GM23338 (cell line): ENCODE measurements around the gene KDM6B. TPM values are rescaled to one million over a fixed set of nuclear protein-coding genes. Genes with fewer than 3 reads are reported as not detected.

Experiments
- ATAC-seq: fragments of 200-7000 bp; cut with Tn5 transposase; 3 replicates; pipeline ENCODE4 v1.9.1; 2020
- DNase-seq: peaks from one replicate; pipeline ENCODE4 v3.0.0-alpha.2; 2015; ENCODE audit warnings: low spot score
- H2AFZ ChIP-seq: fragments of 200-600 bp; sonication (generic); 2 replicates; pipeline ENCODE4 v1.8.0; 2016; ENCODE audit warnings: antibody characterized with exemption, mild to moderate bottlenecking, moderate library complexity
- H3F3A ChIP-seq: fragments of 200-600 bp; sonication (generic); replicated peaks from 2 replicates; pipeline ENCODE4 v1.8.0; 2017; ENCODE audit warnings: antibody characterized with exemption, mixed run types, low read depth
- H3K27ac ChIP-seq: fragments of 200-600 bp; sonication (generic); 2 replicates; pipeline ENCODE4 v1.6.1; 2016; ENCODE audit warnings: low read depth
- H3K27me3 ChIP-seq: fragments of 200-600 bp; sonication (generic); 2 replicates; pipeline ENCODE4 v1.8.0; 2016; ENCODE audit warnings: mild to moderate bottlenecking, mixed run types, moderate library complexity; ENCODE audit not compliant: insufficient read depth
- H3K36me3 ChIP-seq: fragments of 200-600 bp; sonication (generic); 2 replicates; pipeline ENCODE4 v1.8.0; 2016; ENCODE audit warnings: mild to moderate bottlenecking; ENCODE audit not compliant: insufficient read depth
- H3K4me1 ChIP-seq: fragments of 200-600 bp; sonication (generic); 2 replicates; pipeline ENCODE4 v1.8.0; 2016; ENCODE audit warnings: mild to moderate bottlenecking, moderate library complexity; ENCODE audit not compliant: insufficient read depth
- H3K4me2 ChIP-seq: fragments of 200-600 bp; sonication (generic); 2 replicates; pipeline ENCODE4 v1.7.1; 2017; ENCODE audit warnings: mixed run types
- H3K4me3 ChIP-seq: fragments of 200-600 bp; sonication (generic); 2 replicates; pipeline ENCODE4 v1.6.1; 2016; ENCODE audit warnings: mixed run types
- H3K79me2 ChIP-seq: fragments of 200-600 bp; sonication (generic); replicated peaks from 2 replicates; pipeline ENCODE4 v1.8.0; 2017; ENCODE audit warnings: mild to moderate bottlenecking; ENCODE audit not compliant: insufficient read depth
- H3K9me2 ChIP-seq: fragments of 200-600 bp; sonication (generic); 2 replicates; pipeline ENCODE4 v1.8.0; 2017; ENCODE audit not compliant: insufficient read depth
- H4K20me1 ChIP-seq: fragments of 200-600 bp; sonication (generic); replicated peaks from 2 replicates; pipeline ENCODE4 v1.8.0; 2017; ENCODE audit warnings: mild to moderate bottlenecking; ENCODE audit not compliant: insufficient read depth
- H3K27ac Mint-ChIP-seq: 2 replicates; pipeline ENCODE4 v1.8.0; 2020; ENCODE audit warnings: inconsistent platforms, mild to moderate bottlenecking, moderate library complexity, mixed read lengths
- H3K27me3 Mint-ChIP-seq: 3 replicates; pipeline ENCODE4 v1.8.0; 2022; ENCODE audit warnings: low read depth, mild to moderate bottlenecking, moderate library complexity, mixed read lengths, inconsistent platforms; ENCODE audit not compliant: insufficient read depth, poor library complexity
- H3K36me3 Mint-ChIP-seq: 3 replicates; pipeline ENCODE4 v1.8.0; 2021; ENCODE audit warnings: low read depth, mild to moderate bottlenecking, inconsistent platforms, moderate library complexity, mixed read lengths
- H3K4me1 Mint-ChIP-seq: 3 replicates; pipeline ENCODE4 v1.8.0; 2020; ENCODE audit warnings: mild to moderate bottlenecking, inconsistent platforms, mixed read lengths
- H3K4me3 Mint-ChIP-seq: 3 replicates; pipeline ENCODE4 v1.8.0; 2021; ENCODE audit warnings: moderate library complexity, mild to moderate bottlenecking, inconsistent platforms, mixed read lengths
- H3K9me3 Mint-ChIP-seq: 3 replicates; pipeline ENCODE4 v1.8.0; 2020; ENCODE audit warnings: moderate library complexity, mild to moderate bottlenecking, inconsistent platforms, mixed read lengths
- CREB1 ChIP-seq: fragments of 250-450 bp; sonication (Bioruptor Pico); IDR thresholded peaks from 2 replicates; pipeline ENCODE4 v1.5.0; 2020; ENCODE audit warnings: low read depth, mild to moderate bottlenecking, moderate library complexity
- EZH2 ChIP-seq: fragments of 200-600 bp; sonication (generic); IDR thresholded peaks from one replicate; pipeline ENCODE4 v1.8.0; 2017; ENCODE audit warnings: antibody characterized with exemption, mild to moderate bottlenecking, low read depth; ENCODE audit not compliant: unreplicated experiment
- EZH2phosphoT487 ChIP-seq: fragments of 200-600 bp; sonication (generic); IDR thresholded peaks from one replicate; pipeline ENCODE4 v1.8.1; 2018; ENCODE audit warnings: antibody characterized with exemption; ENCODE audit not compliant: unreplicated experiment
- JUNB ChIP-seq: IDR thresholded peaks from one replicate; pipeline ENCODE4 v1.6.1; 2016; ENCODE audit warnings: antibody characterized with exemption; ENCODE audit not compliant: unreplicated experiment
- NANOG ChIP-seq: IDR thresholded peaks from 2 replicates; pipeline ENCODE4 v1.6.1; 2016; ENCODE audit warnings: antibody characterized with exemption, borderline replicate concordance
- POLR2AphosphoS5 ChIP-seq: IDR thresholded peaks from 2 replicates; pipeline ENCODE4 v1.6.1; 2016; ENCODE audit warnings: antibody characterized with exemption, low read depth
- STAT1 ChIP-seq: IDR thresholded peaks from one replicate; pipeline ENCODE4 v1.6.1; 2016; ENCODE audit warnings: antibody characterized with exemption; ENCODE audit not compliant: unreplicated experiment
- ZNF114 ChIP-seq: fragments of 250-450 bp; sonication (Bioruptor Pico); IDR thresholded peaks from 2 replicates; pipeline ENCODE4 v1.5.0; 2020; ENCODE audit warnings: mild to moderate bottlenecking, moderate library complexity
- ZNF331 ChIP-seq: fragments of 250-450 bp; sonication (Bioruptor Pico); IDR thresholded peaks from 2 replicates; pipeline ENCODE4 v1.5.0; 2020; ENCODE audit warnings: low read depth, mild to moderate bottlenecking, moderate library complexity
- polyA plus RNA-seq: library from polyadenylated mRNA; unstranded; fragments of >200 nt; fragmentation: Nextera tagmentation; extraction: Ambion mirVana; gene quantifications from 2 replicates; pipeline ENCODE4 v1.2.1, GENCODE V29; 2016
- total RNA-seq: library from RNA; depleted of rRNA; stranded (reverse); fragments of >200 nt; shearing (Covaris generic); gene quantifications from 2 replicates; pipeline ENCODE4 v1.2.3, GENCODE V29; 2014
- TF ChIP-seq, protein P1 (sequence below): IDR thresholded peaks from 2 replicates; pipeline ENCODE4 v1.6.1; 2016; ENCODE audit warnings: antibody characterized with exemption
- TF ChIP-seq, protein P2 (sequence below), 2 experiments: fragments of 200-600 bp in 1 of 2; sonication (generic) in 1 of 2; conservative IDR thresholded peaks; 2 replicates each; pipeline versions ENCODE4 v1.5.1 to v1.6.1; 2016 to 2017; ENCODE audit warnings: antibody characterized with exemption in 2 of 2, low read depth in 2 of 2, mild to moderate bottlenecking in 2 of 2, moderate library complexity in 1 of 2
- TF ChIP-seq, protein P3 (sequence below): IDR thresholded peaks from one replicate; pipeline ENCODE4 v1.6.1; 2018; ENCODE audit warnings: antibody characterized with exemption; ENCODE audit not compliant: unreplicated experiment
- TF ChIP-seq, protein P4 (sequence below): fragments of 250-450 bp; sonication (Bioruptor Pico); IDR thresholded peaks from 2 replicates; pipeline ENCODE4 v1.5.0; 2020; ENCODE audit warnings: mild to moderate bottlenecking, moderate library complexity

The KDM6B gene
- total and polyA plus RNA-seq, 2 experiments from 2014 or later: 1.1 to 1.4 TPM

DNA sequence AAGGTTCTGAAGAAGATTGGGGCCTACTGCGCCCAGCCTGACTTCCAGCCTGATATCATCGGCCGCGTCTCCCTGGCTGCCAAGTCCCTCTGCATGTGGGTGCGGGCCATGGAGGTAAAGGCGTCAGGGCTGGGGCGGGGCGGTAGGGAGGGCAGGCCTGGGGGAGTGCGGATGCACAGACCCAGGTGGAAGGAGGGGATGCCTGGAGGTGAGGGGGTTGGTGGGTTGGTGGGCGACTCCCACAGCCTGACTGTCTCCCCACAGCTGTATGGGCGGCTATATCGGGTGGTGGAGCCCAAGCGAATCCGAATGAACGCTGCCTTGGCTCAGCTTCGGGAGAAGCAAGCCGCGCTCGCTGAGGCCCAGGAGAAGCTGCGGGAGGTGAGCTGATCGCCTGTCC, 26.8 kb upstream of the KDM6B start:
- no peaks in the 10 kb centered on the region; the same call in 2 of the 3 replicates for H3K4me1 Mint-ChIP-seq
- no peak for DNase-seq
- TF ChIP-seq CREB1 (CRISPR knock-in tag) (no peak), ZNF114 (no peak), JUNB (no peak), NANOG (no peak), EZH2 (no peak), EZH2phosphoT487 (no peak), STAT1 (no peak), POLR2AphosphoS5 (no peak), ZNF331 (no peak)
- TF ChIP-seq, protein P1, sequence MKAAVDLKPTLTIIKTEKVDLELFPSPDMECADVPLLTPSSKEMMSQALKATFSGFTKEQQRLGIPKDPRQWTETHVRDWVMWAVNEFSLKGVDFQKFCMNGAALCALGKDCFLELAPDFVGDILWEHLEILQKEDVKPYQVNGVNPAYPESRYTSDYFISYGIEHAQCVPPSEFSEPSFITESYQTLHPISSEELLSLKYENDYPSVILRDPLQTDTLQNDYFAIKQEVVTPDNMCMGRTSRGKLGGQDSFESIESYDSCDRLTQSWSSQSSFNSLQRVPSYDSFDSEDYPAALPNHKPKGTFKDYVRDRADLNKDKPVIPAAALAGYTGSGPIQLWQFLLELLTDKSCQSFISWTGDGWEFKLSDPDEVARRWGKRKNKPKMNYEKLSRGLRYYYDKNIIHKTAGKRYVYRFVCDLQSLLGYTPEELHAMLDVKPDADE: no peak
- TF ChIP-seq, protein P2, sequence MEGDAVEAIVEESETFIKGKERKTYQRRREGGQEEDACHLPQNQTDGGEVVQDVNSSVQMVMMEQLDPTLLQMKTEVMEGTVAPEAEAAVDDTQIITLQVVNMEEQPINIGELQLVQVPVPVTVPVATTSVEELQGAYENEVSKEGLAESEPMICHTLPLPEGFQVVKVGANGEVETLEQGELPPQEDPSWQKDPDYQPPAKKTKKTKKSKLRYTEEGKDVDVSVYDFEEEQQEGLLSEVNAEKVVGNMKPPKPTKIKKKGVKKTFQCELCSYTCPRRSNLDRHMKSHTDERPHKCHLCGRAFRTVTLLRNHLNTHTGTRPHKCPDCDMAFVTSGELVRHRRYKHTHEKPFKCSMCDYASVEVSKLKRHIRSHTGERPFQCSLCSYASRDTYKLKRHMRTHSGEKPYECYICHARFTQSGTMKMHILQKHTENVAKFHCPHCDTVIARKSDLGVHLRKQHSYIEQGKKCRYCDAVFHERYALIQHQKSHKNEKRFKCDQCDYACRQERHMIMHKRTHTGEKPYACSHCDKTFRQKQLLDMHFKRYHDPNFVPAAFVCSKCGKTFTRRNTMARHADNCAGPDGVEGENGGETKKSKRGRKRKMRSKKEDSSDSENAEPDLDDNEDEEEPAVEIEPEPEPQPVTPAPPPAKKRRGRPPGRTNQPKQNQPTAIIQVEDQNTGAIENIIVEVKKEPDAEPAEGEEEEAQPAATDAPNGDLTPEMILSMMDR (conservative IDR thresholded peaks at IDR 0.05; ENCODE audit: low read depth in 2 of 2): no peak
- TF ChIP-seq, protein P3, sequence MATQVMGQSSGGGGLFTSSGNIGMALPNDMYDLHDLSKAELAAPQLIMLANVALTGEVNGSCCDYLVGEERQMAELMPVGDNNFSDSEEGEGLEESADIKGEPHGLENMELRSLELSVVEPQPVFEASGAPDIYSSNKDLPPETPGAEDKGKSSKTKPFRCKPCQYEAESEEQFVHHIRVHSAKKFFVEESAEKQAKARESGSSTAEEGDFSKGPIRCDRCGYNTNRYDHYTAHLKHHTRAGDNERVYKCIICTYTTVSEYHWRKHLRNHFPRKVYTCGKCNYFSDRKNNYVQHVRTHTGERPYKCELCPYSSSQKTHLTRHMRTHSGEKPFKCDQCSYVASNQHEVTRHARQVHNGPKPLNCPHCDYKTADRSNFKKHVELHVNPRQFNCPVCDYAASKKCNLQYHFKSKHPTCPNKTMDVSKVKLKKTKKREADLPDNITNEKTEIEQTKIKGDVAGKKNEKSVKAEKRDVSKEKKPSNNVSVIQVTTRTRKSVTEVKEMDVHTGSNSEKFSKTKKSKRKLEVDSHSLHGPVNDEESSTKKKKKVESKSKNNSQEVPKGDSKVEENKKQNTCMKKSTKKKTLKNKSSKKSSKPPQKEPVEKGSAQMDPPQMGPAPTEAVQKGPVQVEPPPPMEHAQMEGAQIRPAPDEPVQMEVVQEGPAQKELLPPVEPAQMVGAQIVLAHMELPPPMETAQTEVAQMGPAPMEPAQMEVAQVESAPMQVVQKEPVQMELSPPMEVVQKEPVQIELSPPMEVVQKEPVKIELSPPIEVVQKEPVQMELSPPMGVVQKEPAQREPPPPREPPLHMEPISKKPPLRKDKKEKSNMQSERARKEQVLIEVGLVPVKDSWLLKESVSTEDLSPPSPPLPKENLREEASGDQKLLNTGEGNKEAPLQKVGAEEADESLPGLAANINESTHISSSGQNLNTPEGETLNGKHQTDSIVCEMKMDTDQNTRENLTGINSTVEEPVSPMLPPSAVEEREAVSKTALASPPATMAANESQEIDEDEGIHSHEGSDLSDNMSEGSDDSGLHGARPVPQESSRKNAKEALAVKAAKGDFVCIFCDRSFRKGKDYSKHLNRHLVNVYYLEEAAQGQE: no peak
- TF ChIP-seq, protein P4, sequence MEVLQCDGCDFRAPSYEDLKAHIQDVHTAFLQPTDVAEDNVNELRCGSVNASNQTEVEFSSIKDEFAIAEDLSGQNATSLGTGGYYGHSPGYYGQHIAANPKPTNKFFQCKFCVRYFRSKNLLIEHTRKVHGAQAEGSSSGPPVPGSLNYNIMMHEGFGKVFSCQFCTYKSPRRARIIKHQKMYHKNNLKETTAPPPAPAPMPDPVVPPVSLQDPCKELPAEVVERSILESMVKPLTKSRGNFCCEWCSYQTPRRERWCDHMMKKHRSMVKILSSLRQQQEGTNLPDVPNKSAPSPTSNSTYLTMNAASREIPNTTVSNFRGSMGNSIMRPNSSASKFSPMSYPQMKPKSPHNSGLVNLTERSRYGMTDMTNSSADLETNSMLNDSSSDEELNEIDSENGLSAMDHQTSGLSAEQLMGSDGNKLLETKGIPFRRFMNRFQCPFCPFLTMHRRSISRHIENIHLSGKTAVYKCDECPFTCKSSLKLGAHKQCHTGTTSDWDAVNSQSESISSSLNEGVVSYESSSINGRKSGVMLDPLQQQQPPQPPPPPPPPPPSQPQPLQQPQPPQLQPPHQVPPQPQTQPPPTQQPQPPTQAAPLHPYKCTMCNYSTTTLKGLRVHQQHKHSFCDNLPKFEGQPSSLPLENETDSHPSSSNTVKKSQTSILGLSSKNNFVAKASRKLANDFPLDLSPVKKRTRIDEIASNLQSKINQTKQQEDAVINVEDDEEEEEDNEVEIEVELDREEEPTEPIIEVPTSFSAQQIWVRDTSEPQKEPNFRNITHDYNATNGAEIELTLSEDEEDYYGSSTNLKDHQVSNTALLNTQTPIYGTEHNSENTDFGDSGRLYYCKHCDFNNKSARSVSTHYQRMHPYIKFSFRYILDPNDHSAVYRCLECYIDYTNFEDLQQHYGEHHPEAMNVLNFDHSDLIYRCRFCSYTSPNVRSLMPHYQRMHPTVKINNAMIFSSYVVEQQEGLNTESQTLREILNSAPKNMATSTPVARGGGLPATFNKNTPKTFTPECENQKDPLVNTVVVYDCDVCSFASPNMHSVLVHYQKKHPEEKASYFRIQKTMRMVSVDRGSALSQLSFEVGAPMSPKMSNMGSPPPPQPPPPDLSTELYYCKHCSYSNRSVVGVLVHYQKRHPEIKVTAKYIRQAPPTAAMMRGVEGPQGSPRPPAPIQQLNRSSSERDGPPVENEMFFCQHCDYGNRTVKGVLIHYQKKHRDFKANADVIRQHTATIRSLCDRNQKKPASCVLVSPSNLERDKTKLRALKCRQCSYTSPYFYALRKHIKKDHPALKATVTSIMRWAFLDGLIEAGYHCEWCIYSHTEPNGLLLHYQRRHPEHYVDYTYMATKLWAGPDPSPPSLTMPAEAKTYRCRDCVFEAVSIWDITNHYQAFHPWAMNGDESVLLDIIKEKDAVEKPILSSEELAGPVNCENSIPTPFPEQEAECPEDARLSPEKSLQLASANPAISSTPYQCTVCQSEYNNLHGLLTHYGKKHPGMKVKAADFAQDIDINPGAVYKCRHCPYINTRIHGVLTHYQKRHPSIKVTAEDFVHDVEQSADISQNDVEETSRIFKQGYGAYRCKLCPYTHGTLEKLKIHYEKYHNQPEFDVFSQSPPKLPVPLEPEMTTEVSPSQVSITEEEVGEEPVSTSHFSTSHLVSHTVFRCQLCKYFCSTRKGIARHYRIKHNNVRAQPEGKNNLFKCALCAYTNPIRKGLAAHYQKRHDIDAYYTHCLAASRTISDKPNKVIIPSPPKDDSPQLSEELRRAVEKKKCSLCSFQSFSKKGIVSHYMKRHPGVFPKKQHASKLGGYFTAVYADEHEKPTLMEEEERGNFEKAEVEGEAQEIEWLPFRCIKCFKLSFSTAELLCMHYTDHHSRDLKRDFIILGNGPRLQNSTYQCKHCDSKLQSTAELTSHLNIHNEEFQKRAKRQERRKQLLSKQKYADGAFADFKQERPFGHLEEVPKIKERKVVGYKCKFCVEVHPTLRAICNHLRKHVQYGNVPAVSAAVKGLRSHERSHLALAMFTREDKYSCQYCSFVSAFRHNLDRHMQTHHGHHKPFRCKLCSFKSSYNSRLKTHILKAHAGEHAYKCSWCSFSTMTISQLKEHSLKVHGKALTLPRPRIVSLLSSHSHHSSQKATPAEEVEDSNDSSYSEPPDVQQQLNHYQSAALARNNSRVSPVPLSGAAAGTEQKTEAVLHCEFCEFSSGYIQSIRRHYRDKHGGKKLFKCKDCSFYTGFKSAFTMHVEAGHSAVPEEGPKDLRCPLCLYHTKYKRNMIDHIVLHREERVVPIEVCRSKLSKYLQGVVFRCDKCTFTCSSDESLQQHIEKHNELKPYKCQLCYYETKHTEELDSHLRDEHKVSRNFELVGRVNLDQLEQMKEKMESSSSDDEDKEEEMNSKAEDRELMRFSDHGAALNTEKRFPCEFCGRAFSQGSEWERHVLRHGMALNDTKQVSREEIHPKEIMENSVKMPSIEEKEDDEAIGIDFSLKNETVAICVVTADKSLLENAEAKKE (CRISPR knock-in tag): no peak
- no peak for ATAC-seq
- H3K4me3 Mint-ChIP-seq: no peak overlapping the region
- Histone ChIP-seq H4K20me1 (no peaks in the 10 kb centered on the region), H3K79me2 (no peaks in the 10 kb centered on the region), H2AFZ (no peak overlapping the region), H3F3A (no peaks in the 10 kb centered on the region), H3K4me1 (no peaks in the 10 kb centered on the region), H3K27ac (no peak overlapping the region), H3K9me2 (no peaks in the 10 kb centered on the region), H3K4me3 (no peak overlapping the region), H3K4me2 (no peak overlapping the region), H3K27me3 (no peaks in the 10 kb centered on the region), H3K36me3 (no peaks in the 10 kb centered on the region)
- H3K9me3 Mint-ChIP-seq: no peaks in the 10 kb centered on the region; the same call in 2 of the 3 replicates
- no peak overlapping the region for H3K27ac Mint-ChIP-seq
- H3K36me3 Mint-ChIP-seq: no peaks in the 10 kb centered on the region
- H3K27me3 Mint-ChIP-seq: peaks cover 11% of the 10 kb centered on the region
